ENCODE measurements around the gene TOP2A.

DNA sequence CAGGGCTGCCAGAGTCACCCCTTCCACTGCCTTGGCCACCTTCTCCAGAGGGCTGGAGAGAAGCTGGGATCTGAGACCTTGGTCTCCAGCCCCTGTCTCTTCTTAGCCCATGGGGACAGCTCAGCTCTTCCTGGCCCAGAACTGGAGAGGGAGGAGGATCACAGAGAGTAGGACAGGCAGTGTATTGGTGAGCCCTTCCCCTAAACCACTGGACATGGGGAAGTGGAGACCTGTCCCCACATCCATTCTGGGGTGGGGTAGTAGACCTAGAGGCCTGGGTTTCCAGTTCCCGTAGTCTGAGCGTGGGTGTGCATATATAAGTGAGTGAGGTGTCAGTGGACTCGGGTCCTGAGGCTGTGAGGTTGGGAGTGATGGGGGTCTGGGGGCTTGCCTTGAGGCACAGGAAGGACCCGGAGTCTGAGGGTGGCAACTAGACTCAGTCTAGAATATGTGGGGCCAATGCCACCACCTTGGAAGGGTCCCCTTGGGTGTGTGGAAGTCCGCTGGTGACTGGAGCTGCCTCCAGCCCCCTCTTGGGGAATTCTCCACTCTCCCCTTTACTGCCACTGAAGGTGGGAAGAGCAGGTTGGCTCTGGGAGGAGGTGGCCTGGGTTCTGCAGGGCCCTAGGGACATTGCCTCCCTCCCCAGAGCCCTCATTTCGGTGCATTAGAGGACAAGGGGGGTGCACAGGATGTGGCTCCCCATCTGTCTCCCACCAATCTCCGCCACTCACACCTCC is 73.1 kb downstream of the TOP2A start:
- TF ChIP-seq, protein P1, sequence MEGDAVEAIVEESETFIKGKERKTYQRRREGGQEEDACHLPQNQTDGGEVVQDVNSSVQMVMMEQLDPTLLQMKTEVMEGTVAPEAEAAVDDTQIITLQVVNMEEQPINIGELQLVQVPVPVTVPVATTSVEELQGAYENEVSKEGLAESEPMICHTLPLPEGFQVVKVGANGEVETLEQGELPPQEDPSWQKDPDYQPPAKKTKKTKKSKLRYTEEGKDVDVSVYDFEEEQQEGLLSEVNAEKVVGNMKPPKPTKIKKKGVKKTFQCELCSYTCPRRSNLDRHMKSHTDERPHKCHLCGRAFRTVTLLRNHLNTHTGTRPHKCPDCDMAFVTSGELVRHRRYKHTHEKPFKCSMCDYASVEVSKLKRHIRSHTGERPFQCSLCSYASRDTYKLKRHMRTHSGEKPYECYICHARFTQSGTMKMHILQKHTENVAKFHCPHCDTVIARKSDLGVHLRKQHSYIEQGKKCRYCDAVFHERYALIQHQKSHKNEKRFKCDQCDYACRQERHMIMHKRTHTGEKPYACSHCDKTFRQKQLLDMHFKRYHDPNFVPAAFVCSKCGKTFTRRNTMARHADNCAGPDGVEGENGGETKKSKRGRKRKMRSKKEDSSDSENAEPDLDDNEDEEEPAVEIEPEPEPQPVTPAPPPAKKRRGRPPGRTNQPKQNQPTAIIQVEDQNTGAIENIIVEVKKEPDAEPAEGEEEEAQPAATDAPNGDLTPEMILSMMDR (IDR thresholded peaks at IDR 0.05), result no peak
- TF ChIP-seq POLR2A (IDR thresholded peaks at IDR 0.05), result no peak
